Gastroesophageal sphincter (tissue), 3 donors: ENCODE measurements around the gene SPAG16.

Experiments
- POLR2A ChIP-seq, 2 donors: fragments of 450-650 bp; IDR thresholded peaks; one replicate each; pipeline ENCODE4 v1.6.1; 2017; ENCODE audit warnings: antibody characterized with exemption in 2 of 2, mild to moderate bottlenecking in 2 of 2, moderate library complexity in 1 of 2
- TF ChIP-seq, protein P1 (sequence below), 4 experiments: fragments of 200-600 bp in 2 of 4; fragments of 450-650 bp in 2 of 4; sonication (generic) in 1 of 4; IDR thresholded peaks; one replicate each; pipeline ENCODE4 v1.5.1; 2017 to 2019; ENCODE audit warnings: antibody characterized with exemption in 4 of 4, mild to moderate bottlenecking in 2 of 4, moderate library complexity in 2 of 4

DNA sequence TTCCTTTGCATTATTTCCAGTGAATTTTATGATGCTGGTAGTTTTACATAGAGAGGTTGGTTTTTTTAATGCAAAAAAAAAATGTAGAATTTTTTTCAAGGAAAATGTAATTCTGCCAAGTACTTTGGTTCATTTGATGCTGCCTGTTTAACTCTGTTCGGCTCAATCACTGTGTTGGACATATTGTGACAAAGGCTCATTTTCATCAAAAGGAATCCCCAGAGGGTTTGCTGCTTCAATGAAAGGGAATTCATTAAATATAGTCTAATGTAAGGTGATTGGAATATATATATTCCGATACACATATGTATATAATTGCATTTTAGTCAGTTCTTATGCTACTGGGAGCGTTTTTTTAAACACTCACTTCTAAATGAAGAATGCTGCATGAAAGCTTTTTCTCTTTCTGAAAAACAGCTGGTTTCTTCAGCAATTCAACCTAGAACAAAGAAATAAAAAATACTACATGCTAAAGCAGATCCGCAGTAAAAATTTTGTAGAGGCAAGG, 812.0 kb downstream of the SPAG16 start:
- no peak for TF ChIP-seq POLR2A (IDR thresholded peaks at IDR 0.05)
- TF ChIP-seq, protein P1, sequence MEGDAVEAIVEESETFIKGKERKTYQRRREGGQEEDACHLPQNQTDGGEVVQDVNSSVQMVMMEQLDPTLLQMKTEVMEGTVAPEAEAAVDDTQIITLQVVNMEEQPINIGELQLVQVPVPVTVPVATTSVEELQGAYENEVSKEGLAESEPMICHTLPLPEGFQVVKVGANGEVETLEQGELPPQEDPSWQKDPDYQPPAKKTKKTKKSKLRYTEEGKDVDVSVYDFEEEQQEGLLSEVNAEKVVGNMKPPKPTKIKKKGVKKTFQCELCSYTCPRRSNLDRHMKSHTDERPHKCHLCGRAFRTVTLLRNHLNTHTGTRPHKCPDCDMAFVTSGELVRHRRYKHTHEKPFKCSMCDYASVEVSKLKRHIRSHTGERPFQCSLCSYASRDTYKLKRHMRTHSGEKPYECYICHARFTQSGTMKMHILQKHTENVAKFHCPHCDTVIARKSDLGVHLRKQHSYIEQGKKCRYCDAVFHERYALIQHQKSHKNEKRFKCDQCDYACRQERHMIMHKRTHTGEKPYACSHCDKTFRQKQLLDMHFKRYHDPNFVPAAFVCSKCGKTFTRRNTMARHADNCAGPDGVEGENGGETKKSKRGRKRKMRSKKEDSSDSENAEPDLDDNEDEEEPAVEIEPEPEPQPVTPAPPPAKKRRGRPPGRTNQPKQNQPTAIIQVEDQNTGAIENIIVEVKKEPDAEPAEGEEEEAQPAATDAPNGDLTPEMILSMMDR (IDR thresholded peaks at IDR 0.05), result no peak
